IPS-NIHi11 (cell line): ENCODE measurements around the gene GRIK2.

Experiments
- DNase-seq: peaks from one replicate; pipeline ENCODE4 v3.0.0; 2012; ENCODE audit warnings: mixed read lengths, low spot score

The GRIK2 gene

DNA sequence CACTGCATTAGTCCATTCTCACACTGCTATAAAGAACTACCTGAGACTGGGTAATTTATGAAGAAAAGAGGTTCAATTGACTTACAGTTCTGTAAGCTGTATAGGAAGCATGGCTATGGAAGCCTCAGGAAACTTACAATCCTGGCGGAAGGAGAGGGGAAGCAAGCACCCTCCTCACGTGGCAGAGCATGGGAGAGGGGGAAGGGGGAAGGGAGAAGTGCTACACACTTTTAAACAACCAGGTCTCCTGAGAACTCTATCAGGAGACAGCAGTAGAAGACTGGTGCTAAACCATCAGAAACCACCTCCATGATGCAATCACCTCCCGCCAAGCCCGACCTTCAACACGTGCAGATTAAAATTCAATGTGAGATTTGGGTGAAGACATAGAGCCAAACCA, 494.0 kb downstream of the GRIK2 start:
- no peak for DNase-seq

DNA sequence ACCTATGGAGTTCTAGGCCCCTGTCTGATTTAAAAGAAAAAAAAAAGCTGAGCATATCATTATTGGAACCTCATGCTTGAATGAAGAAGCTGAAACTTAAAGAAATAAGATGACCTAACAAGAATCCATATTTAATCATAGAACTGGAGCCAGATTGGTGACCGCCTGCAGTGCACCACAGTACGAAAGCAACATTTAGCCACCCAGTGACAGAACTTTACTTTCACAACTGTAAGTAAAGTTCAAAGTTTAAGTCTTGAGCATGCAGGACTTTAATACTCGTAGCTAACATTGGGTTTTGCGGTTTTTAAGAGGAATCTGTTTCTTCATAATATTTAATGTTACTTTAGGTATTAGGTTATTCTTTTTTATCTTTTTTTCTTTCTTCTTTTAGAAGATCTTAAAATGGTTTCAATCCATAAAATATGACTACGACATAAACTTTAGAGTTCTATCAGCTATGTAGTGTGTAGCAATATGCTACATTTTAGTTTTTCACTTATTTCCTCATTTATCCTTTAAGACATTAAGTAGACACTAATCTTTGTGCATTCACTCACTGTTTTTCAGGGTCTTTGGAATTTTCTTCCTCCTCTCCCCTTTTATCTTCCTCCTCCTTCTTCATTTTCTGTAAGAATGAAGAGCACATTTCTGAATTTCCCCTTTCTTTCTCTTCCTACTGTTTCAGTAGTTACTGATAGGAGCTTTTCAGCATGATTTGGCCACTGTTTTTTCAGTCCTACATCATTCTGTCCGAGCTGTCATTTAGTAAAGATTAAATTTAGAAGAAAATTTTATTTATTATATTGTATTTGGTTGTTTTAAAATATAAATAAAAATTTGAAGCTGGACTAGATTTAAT, 514.1 kb downstream of the GRIK2 start:
- DNase-seq: no peak

DNA sequence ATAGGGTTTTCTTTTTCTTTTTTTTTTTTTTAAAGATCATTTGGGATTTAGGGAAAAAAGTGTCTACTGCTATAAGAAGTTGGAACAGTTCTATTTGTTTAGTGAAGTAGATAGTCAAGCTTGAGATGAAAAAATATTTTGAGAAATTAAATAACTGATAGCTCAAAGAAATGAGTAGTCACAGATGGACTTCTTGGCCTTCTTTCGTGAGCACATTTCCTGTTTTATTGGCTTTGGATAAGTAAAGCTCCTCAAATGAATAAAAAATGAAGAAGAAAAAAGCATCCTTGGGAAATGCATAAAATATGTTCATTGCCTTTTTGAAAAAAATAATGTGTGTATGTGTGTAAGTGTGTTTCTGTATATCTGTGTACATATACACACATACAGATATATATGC, 515.9 kb downstream of the GRIK2 start:
- DNase-seq: no peak

DNA sequence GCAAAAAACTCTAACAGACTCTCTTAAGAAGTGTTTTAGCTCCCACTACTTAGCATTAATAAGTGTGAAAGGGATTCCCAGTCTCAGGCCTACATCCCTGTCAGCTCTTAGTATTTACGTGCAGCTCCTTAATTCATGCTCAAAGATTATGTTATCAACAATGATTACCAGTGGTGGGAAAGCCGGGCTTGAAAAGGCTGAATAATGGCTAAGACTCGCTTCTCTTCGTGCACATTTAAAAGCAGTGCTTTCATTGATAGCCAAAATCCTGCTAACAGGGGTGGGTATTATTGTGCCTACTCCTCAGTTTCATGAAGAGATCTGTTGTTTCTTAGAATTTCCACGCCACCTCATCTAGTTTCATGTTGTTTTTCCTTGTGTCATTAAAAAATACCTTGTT, 518.8 kb downstream of the GRIK2 start:
- no peak for DNase-seq

DNA sequence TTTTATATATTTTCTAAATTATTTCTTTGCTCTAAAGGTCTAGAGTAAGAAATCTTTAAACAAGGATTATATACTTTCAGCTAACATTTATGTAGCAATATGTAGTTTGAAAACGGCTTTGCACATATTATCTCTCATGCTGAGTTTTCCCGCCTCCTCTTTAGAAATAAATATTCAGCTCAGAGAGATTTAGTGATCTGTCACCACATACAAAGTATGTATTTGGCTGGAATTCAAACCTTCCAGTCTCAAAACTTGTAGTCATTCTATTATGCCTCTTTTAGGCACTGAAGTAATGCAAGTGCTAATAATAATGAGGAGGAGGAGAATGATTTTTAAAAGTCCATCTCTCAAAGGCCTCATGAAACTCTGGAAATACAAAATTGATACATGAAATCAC, 525.0 kb downstream of the GRIK2 start:
- no peak for DNase-seq

DNA sequence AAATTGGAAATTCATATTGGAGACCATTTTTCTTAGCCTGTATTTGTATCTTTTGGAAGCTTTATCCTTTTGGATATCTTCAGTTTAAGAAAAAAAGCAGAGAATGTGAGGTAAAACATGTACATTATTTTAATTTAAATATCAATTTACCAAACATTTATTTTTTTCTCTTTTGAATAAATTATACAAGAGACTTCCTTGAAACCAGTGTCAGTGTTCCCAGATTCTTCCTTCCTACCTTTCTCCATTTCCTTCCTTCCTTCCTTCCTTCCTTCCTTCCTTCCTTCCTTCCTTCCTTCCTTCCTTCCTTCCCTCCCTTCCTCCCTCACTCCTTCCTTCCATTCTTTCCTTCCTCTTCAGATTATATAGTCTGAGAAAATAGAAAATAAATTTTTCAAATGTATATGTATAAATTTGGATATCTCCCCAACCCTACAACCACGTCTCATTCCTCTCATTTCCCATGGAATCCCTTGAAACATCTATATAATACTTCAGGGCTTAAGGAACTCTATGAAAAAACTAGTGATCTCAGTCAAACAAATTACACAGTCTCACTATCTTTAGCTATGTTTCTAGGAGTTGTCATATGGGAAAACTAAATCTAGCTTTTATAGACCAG, 528.4 kb downstream of the GRIK2 start:
- no peak for DNase-seq

DNA sequence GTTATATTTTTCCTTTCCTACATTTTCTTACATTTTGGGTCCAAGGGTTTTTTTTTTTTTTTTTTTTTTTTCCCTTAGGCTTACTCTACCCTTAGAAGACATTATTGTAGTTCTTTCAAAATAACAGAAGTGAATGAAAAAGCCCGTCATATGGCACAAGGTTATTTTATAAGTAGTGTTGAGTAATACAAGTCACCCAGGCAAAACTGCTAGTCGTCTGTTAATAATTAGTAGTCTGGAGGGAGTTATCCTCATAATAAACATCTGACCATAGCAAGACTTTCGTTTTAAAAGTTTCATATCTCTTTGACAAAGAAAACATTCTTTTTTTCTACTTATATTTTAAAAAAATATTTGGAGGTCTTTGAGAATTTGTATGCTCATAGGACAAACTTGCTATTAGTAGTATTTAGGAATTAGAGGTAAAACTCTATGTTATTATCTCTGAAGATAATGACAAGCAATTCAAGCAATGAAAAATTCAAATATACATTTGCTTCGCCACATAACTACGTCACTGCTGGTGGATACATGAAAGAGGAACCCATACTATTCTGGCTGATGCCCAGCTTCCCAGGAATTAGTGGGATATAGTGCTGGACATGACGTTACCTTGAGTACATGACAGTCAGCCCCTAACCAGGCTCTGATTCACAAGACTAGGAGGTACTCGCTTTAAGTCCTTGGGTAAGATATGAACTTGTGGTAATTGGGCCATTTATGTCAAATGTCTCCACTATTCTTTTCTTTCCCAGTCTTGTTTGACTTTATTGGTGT, 532.8 kb downstream of the GRIK2 start:
- DNase-seq: no peak

DNA sequence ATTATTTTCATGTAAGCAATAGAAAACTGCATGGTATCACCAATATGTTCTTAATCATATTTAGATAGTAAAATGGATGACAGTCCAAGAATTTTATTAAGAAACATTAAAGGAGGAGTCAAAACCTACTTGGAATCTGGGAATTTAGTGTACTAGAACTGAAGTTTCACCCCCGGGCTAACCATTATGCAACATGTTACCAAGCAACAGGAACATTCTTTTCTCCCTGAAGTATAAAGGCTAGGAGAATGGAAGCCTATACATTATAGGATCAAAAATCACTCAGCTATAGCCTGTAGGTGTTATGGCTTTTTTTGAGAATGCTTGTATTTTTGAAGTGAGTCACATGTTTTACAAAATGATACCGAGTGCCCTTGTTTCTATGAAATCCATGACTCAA, 538.3 kb downstream of the GRIK2 start:
- no peak for DNase-seq

DNA sequence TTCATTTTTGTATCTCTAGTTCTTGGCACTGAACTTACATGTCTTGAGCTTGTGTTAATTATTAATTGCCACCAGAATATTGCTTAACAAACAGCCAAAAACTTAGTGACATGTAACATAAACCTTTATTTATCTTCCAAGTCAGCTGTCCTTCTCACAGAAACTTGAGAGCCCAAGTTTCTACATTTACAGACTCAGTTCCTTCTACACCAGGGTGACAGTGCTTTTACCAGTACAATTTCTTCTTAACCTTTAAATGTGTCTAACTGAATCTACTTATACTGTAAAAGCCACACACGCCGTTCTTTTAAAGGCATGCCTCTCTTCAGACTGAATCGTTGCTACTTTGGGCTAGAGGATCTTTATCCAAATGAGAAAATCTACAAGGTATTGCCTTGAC, 539.2 kb downstream of the GRIK2 start:
- DNase-seq: no peak

DNA sequence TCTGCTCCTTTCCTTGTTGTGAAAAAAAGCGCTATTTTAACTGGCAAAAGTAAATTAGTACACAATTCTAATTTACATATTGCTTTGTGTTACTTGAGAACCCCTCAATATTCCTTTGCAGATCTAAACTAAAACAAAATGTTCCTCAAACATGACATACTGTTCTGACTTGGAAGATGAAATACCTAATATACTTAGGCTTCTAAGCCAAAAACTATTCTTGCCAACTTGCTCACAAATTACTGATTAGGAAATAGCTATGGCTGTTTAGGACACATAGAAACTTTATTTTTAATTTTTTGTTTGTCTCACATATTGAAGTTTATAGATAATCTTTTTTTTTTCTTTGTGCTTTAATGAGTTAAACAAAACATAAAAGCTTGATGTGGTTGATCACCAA, 542.2 kb downstream of the GRIK2 start:
- DNase-seq: no peak

DNA sequence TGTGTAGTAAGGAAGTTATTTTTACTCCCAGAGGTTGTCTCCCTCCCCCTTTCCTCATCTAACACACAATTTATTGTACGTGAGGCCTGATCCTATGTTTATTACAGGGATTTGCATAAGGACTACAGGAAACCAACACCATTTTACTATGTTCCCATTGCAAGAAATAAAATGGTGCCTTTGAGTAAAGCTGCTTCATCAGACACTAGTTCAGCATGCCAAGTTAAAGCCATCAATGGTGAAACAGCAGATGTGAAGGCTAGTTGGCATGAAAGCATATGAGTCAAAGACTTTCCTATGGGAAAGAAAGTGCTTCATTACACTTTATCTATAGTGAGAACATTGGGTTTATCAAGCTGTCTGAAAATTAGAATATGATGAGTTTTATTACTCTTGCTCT, 543.0 kb downstream of the GRIK2 start:
- DNase-seq: no peak

DNA sequence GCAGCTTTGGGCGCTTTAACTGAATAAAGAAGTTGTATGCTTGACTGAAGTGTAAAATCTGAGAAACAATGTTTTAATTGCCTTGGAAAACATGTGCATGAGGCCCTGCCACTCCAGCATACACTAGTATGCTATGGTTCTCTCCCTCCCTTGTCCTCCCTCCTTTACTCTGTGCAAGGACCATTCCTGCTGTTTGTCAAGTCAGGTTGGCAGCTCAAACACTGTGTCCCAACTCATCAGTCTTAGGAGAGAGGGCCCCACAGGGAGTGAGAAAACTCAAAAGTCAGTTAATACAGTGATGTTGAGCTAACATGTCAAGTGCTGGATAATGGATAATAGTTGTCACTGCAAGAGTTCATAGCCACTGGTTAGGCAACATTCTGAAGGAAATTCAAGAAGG, 543.6 kb downstream of the GRIK2 start:
- DNase-seq: no peak

DNA sequence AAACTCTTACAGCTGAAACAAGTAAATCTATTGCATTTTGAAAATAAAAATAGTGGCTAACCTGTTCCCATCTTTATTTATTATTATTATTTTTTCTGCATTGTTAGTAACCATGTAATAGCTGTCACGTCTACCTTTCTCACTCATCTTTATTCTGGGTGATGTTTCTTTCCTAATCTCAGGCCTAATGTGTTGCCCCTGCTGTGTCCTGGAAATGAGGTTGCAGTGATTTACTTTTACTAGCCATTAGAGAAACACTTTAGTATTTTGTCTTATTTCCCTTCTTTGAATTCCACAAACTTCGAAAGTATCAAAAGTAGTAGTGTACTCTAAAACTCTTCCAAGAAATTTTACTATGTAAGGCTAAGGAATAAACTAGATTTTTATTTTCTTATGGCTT, 546.9 kb downstream of the GRIK2 start:
- no peak for DNase-seq

DNA sequence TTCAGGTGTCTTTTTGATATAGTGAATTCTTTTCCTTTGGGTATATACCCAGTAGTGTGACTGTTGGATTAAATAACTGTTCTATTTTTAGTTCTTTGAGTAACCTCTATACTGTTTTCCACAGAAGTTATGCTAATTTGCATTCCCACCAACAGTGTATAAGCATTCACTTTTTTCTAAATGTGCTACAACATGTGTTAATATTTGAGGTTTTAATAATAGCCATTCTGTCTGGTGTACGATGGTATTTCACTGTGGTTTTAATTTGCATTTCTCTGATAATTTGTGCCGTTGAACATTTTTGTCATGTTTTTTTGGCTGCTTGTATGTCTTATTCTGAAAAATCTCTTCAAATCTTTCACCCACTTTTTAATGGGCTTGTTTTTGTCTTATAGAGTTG, 563.5 kb downstream of the GRIK2 start:
- no peak for DNase-seq

DNA sequence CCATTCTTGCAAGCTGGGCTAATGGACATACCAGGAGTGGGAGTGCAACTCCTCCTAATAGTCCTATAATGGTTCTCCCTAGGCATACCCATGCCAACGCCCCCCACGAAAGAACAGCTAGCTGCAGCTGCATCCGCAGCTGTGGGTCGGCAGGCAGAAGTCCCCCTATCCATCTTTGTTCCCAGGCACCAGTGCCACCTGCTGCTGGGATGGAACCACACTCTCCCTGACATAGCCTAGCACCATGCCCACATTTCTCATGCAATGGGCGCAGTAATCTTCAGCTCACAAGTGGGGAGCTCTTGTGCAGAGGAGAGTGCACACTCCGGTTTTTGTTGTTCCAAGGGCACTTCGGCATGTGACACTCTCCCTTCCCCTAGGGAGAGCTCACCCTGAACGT, 567.8 kb downstream of the GRIK2 start:
- no peak for DNase-seq

DNA sequence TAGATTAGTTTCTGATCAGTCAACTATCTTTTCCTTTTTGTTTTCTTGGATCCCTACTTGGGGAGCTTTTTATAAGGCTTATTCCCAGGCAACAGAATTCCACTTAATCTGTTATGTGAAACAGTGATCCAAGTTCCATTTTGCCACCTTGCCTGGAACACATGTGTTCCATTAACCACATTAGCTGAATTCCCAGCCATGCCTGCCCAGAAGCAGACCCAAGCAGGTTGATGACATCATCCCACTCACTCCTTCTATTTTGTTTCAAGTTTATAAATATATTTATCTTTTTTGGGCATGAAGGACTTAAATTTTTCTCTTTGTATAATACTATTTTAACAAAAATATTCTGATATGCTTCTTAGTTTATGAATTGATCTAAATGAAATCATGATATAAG, 587.4 kb downstream of the GRIK2 start:
- DNase-seq: no peak

DNA sequence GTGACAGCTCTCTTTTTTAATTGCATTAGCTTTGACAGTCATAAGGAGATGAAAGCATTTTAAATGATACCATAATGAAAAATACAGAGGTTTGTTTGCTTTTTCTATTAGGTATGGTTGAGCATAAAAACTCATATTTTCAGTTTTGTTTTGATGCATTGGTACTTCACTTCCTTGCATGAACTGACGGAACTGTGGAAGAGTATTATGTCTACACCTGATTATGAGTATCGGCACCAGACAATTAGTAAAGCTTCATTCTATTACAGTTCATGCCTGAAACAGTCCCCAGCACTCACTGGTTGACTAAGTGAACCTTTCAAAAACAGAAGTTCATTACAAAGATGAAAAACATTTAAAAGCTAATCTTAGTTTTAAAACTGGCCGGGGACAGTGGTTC, 593.0 kb downstream of the GRIK2 start:
- DNase-seq: no peak

DNA sequence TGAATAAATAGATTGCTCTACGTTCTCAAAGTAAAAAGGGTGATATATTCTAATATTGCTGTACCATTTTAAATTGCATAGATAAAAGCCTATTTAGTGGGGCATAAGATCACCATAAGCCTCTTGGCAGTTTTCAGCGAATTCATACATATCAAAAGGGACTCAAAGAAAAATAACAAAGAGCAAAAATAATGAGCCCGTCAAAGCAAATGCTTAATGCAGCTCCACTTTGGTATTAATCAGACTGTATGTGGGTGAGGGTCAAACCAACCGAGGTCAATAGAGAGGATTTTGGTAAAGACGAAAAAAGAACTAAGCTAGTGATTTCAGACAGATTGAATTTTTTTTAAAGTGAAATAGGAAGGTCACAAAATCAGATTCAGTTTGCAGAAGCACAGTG, 598.8 kb downstream of the GRIK2 start:
- no peak for DNase-seq

DNA sequence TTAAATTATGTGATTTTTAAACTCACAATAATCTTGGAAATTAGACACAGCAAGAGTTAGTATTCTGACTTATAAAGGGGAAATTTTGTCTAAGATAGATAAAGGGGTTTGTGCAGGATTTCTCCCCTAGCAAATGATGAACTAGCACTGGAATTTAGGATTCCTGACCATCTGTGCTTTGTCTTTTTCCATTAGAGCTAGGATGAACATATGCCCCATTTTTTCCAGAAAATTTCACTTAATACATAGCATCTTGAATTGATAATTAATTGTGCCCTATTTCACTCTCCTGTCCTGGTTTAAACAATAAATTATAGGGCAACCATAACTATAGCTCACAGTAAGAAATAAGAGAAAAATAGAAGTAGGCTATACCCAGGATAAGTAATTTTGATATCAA, 601.0 kb downstream of the GRIK2 start:
- DNase-seq: no peak

DNA sequence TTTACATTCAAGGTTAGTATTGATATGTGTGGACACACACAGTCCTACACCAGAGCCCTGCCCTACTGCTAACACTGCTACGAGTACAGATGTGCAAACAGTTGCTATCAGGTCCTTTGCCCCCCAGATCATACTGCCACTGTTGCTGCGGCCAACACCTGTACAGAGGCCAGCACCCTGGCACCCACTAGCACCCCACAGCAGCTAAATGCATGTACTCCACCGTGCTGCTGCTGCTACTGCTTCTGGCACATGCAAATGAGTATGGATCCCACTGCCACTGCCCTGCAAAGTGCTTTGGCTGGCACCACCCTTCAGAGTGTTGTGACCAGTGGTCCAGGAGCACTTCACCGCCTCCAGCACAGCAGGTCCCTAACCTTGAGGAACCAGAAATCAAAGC, 621.9 kb downstream of the GRIK2 start:
- DNase-seq: no peak

DNA sequence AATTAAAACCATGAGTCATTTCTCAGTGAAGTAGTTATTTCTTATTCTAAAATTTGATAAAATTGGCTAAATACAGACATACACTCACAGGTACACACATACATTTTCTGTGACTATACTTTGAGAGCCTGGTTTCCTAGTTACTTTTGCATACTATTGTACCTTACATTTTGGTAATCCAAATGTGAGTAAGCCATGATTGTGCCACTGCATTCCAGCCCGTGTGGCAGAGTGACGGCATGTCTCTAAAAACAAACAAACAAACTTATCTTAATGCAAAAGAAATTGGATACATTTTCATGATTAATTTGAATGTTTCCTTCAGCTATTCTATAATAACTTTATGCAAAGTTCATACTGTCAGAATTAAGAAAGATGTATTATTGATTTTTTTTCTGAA, 628.8 kb downstream of the GRIK2 start:
- DNase-seq: no peak

DNA sequence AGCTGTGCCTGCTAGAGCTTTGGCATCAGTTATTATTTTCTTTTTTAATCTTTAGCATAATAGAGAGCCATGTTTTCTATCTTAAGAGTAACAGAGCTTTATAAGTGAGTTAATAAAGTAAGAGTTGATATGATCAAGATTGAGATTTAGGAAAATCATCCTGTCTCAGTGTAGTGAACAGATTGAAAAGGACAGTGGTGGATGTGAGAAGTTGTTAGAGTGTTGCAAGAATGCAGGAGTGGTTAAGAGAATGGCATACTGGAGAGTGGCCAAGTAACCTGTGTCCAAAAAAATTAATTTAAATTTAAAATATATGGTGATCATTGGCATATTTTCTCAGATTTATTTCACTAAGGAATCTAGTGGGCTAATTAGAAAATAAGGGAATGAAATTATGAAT, 629.3 kb downstream of the GRIK2 start:
- no peak for DNase-seq

DNA sequence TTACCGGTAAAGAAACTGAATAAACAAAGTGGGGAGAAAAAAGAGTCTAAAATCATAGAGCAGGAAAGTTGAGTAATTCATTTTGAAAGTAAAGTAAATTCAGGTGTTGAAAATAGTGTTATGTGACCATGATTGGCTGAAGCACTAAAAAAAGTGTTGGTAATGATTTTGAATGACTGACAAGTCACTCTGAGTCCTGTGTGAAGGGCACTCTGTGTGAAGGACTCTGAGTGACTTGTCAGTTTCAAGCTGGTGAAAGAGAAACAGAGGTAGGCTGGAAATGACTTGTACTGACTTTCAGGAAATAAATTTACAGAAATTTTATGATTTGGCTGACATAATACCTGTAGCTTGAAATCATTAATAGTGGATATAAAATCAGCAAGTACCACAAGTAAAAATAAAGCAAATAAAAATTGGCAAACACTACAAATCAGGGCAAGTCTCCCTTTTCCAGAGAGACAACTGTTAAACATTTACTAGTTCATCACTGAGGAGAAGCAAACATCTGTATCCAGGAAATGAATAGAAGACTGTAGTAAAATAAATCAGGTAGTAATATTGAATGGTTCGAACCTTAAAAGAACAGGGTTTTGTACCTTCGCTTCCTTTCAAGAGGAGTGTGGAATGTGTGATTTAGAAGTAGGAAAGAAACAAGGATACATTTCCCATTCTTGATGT, 630.6 kb downstream of the GRIK2 start:
- no peak for DNase-seq
